ENCODE results near the gene HSPA14.

- TF ChIP-seq EZH2 (IDR thresholded peaks at IDR 0.05; ENCODE audit: borderline replicate concordance, insufficient read depth, low read length, poor library complexity, severe bottlenecking), result no peak
- no peak for TF ChIP-seq CTCF (IDR thresholded peaks at IDR 0.05; ENCODE audit: poor library complexity, severe bottlenecking)
- no peak for TF ChIP-seq MXI1 (conservative IDR thresholded peaks at IDR 0.05; ENCODE audit: poor library complexity, severe bottlenecking)
- no peak for TF ChIP-seq REST (IDR thresholded peaks at IDR 0.05; ENCODE audit: borderline replicate concordance)
- TF ChIP-seq POLR2AphosphoS5 (IDR thresholded peaks at IDR 0.05), result no peak
- TF ChIP-seq EP300 (conservative IDR thresholded peaks at IDR 0.05; ENCODE audit: poor library complexity, severe bottlenecking), result no peak
- no peak for TF ChIP-seq RAD21 (conservative IDR thresholded peaks at IDR 0.05)
- no peak for TF ChIP-seq SMC3 (conservative IDR thresholded peaks at IDR 0.05; ENCODE audit: poor library complexity)
These were observed 78.5 kb downstream of the HSPA14 start for GRCh38 chr10:14916600-14916999.

Data from neural cell (in vitro differentiated cells).